Astrocyte of the cerebellum (primary cell): ENCODE data around the gene GAK.

Source experiments
- DNase-seq: peaks from one replicate; pipeline ENCODE4 v3.0.0-alpha.2; 2011; ENCODE audit warnings: low read depth
- H3K4me3 ChIP-seq: 2 replicates; pipeline ENCODE4 v1.5.1; 2011; ENCODE audit warnings: mild to moderate bottlenecking, low read depth, low read length, moderate library complexity
- in situ Hi-C: cut with HindIII; loops from 2 replicates; pipeline ENCODE4 v1.10.0; 2017; ENCODE audit warnings: low sequenced_read_pairs
- TF ChIP-seq, protein P1 (sequence below): IDR thresholded peaks from 2 replicates; pipeline ENCODE4 v1.5.1; 2012; ENCODE audit warnings: low read length, low read depth, moderate library complexity, mild to moderate bottlenecking; ENCODE audit errors: missing control alignments

GAK gene

DNA sequence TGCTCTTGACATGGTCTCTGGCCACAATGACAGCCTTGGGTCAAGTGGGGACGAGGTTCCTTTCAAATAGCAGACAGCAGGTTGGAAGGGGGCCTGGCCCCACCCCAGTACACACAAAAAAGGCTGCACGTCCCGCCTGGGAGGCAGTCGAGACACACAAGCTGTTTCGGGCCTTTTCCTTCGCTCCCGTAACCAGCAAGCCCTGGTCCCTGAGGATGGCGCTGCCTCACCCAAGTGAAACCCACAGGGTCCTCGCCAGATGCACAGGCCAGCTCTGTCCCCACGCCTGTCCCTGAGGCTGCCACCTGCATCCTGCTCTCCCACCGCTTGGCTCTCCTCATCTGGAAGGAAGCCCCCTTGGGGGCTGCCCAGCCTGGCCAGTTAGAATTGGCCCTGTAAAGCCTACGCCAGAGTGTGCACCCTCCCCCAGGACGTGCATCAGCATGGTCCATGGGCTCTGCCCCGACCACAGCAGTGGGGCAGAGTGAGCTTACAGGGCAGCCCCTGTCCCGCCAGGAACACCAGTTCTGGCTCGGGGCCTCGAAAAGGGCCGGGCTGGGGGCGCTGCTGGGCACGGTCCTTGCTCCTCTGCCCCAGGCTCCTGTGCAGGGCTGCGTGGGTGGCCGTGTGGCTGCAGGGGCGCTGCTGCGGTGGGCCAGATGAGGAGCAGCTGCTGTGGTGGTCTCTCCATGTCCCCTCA lies 108.2 kb downstream of the GAK start:
- TF ChIP-seq, protein P1, sequence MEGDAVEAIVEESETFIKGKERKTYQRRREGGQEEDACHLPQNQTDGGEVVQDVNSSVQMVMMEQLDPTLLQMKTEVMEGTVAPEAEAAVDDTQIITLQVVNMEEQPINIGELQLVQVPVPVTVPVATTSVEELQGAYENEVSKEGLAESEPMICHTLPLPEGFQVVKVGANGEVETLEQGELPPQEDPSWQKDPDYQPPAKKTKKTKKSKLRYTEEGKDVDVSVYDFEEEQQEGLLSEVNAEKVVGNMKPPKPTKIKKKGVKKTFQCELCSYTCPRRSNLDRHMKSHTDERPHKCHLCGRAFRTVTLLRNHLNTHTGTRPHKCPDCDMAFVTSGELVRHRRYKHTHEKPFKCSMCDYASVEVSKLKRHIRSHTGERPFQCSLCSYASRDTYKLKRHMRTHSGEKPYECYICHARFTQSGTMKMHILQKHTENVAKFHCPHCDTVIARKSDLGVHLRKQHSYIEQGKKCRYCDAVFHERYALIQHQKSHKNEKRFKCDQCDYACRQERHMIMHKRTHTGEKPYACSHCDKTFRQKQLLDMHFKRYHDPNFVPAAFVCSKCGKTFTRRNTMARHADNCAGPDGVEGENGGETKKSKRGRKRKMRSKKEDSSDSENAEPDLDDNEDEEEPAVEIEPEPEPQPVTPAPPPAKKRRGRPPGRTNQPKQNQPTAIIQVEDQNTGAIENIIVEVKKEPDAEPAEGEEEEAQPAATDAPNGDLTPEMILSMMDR, result no peak
- DNase-seq, result no peak
- no peak overlapping the region for H3K4me3 ChIP-seq
- in situ Hi-C loops, result no loop called here

DNA sequence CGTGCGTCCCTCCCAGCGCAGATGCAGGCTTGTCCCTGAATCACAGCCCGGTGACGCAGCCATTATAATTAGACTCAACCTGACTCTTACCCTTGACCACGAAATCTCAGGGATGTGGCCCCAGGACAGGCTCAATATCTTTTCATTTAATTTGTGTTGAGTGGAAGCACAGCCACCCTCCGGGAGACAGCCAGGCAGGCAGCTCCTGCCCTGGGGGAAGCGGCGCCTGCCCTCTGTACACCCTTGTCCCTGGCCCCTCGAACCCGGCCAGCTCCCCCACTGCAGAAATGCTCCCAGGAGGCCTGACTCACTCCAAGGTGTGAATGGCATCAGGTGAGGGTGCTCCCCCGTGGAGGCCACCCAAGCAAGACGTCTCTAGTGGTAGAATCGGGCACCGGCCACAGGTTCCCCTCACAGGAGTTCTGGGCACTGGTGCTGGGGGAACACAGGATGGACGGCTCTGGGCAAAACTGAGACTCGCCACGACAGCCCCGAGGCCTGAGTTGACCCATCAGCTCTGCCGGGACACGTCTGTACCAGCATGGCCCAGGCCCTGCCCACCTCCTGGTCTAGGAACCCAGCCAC lies 108.8 kb downstream of the GAK start:
- in situ Hi-C loops, result no loop called here
- TF ChIP-seq, protein P1, result no peak
- no peak overlapping the region for H3K4me3 ChIP-seq
- DNase-seq, result no peak

DNA sequence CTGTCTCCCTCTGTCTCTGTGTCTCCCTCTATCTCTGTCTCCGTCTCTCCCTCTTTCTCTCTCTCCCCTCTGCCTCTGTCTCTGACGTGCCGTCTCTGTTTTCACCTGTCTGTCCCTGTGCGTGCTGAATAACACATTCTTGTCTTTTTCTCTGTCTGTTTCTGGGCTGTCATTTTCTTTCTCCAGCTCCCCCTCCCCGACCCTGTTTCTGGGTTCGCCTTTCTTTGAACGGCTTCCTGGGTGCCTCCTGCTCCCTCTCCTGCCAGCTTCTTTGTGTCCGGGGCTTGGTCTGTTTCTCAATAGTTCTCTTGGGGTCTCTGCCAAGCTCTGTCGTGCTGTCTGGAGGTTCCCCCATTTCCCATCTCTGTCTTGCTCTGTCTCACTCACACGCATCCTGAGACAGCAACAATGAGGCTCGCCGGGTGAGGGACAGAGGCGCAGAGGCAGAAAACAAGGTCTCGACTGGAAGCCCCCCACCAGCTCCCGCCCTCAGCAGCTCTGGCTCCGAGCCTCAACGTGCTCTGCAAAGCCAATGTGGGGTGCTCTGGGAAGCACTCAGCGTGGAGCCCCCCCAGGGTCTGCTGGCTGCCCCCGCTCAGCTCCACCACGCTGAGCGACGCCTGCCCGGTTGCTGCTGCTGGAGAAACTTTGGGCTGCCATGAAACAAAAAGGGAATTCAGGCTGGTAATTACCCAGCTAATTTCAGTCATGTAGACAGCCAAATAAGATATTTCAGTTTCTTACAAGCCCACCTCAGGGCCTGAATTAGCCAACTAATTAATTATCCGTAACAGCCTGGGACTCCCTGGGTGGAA lies 109.5 kb downstream of the GAK start:
- DNase-seq, result no peak
- in situ Hi-C loops, result no loop called here
- H3K4me3 ChIP-seq, result no peak overlapping the region
- TF ChIP-seq, protein P1, result no peak

DNA sequence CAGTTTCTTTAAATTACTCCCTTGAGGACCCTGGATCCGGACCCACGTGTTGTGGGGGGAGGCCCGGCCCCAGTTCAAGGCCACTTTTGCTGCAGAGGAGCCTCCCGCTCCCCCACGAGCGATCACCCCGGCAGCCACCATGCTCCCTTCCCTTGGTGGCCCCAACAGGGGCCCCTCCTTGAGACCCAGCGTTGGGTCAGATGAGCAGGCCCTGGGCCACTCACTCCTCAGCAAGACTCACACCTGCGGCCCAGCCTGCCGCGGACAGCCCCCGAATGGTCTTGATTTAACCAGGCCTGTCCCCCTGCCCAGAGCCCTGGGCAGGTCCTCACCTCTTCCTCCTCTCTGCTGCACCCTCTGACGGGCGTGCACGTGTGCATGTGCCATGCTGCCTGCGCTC lies 110.5 kb downstream of the GAK start:
- in situ Hi-C loops, result no loop called here
- no peak for DNase-seq
- TF ChIP-seq, protein P1, result no peak
- no peak overlapping the region for H3K4me3 ChIP-seq

DNA sequence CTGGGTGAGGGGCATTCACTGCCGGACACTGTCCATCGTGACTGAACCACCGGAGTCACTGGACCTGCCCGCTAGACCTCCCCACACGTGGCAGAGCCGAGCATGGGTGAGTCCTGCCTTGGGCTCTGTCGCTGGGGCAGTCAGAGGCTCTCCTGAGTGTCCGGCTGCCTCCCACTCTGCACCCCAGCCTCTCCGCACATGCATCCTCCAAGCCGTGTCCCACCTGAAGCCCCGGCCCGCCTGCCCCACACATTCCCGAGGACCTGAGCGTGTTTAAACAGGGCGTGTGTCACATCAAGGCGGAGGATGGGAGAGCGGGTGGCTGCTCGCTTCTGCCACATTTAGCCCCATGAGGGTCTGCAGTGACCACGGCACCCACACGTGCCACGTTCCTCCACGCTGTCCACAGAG lies 110.9 kb downstream of the GAK start:
- in situ Hi-C loops, result no loop called here
- H3K4me3 ChIP-seq, result no peak overlapping the region
- TF ChIP-seq, protein P1, result no peak
- no peak for DNase-seq

DNA sequence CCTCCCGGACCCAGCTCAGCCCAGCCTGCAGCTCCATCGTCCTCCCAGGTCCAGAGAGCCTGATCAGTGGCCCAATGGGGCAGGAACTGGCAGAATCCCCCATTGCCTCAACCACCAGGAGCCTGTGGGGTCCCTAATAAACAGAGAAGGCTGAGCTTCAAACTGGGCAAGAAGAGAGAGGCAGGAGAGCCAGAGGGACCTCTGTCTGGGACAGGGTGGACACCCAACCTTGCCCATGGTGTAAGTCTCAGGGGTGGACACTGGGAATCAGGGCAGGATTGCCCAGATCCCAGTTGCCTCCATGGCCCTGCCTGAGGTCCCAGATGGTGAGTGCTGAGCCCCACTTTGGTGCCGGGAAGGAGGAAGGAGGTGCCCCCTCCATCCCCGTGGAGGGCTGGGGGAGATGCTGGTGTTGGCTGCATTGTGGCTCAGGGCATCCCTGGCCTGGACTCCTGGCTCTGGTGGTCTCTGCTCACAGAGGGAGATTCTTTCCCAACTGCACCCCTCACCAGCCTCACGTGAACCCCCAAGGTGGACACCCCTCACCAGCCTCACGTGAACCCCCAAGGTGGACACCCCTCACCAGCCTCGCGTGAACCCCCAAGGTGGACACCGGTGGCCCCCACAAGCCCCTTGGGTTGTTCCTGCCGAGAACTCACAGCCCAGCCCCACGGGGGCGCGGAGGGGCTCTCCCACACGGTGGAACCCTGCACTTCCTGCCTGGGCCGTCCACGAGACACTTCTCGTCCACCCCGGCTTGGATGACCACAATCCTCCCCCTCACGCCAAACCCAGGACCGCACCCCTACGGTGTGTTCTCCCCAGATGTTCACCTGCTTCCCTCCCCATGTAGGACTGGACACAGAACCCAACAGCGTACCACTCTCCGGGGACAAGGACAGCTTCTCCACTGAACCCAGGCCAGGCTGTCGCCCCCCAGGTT lies 111.6 kb downstream of the GAK start:
- no peak overlapping the region for H3K4me3 ChIP-seq
- no peak for DNase-seq
- TF ChIP-seq, protein P1, result no peak
- in situ Hi-C loops, result no loop called here
